PC-3 (cell line): ENCODE results near the gene FOXO3. TPM values are rescaled to one million over a fixed set of nuclear protein-coding genes. Genes with fewer than 3 reads are reported as not detected.
A peak's percentile ranks its signal among the peaks of the same experiment; 100 is the strongest.

ENCODE experiments used
- ATAC-seq: fragments of 200-7000 bp; cut with Tn5 transposase; 2 replicates; pipeline ENCODE4 v1.9.1; 2020; ENCODE audit warnings: mild to moderate bottlenecking, moderate library complexity
- BruUV-seq: library from RNA; stranded (reverse); fragments of 400-500 nt; replicated peaks from 2 replicates; lab custom pipeline; 2021; lab: Mats Ljungman, UMichigan
- CTCF ChIA-PET: fragments of 300-600 bp; sonication (Branson Sonifier 250); formaldehyde crosslinking; loops from one replicate; lab custom pipeline; 2022; ENCODE audit warnings: antibody characterized with exemption; lab: Charles Lee
- POLR2A ChIA-PET: fragments of 300-600 bp; sonication (Branson Sonifier 250); formaldehyde crosslinking; loops from one replicate; lab custom pipeline; 2022; ENCODE audit warnings: antibody characterized with exemption; ENCODE audit not compliant: unreplicated experiment; lab: Charles Lee
- DNase-seq: peaks from one replicate; pipeline ENCODE4 v3.0.0-alpha.2; 2015
- H2AFZ ChIP-seq: fragments of 300-600 bp; sonication (generic); 2 replicates; pipeline ENCODE4 v1.6.0; 2016; ENCODE audit warnings: antibody characterized with exemption, low read length
- H3F3A ChIP-seq: fragments of 300-600 bp; sonication (generic); one replicate; pipeline ENCODE4 v1.6.0; 2017; ENCODE audit warnings: antibody characterized with exemption, low read length, control low read depth, mild to moderate bottlenecking; ENCODE audit not compliant: unreplicated experiment
- H3K27ac ChIP-seq: fragments of 300-600 bp; sonication (generic); 2 replicates; pipeline ENCODE4 v1.5.1; 2016; ENCODE audit warnings: mild to moderate bottlenecking, low read length
- H3K27me3 ChIP-seq: fragments of 300-600 bp; sonication (generic); 2 replicates; pipeline ENCODE4 v1.6.1; 2016; ENCODE audit warnings: low read length, mixed read lengths
- H3K36me3 ChIP-seq: fragments of 300-600 bp; sonication (generic); 2 replicates; pipeline ENCODE4 v1.6.1; 2016; ENCODE audit warnings: low read depth, mixed run types, low read length, mixed read lengths
- H3K4me1 ChIP-seq: fragments of 300-600 bp; sonication (generic); 2 replicates; pipeline ENCODE4 v1.5.1; 2016; ENCODE audit warnings: low read length; ENCODE audit not compliant: insufficient read depth
- H3K4me2 ChIP-seq: fragments of 300-600 bp; sonication (generic); 2 replicates; pipeline ENCODE4 v1.6.0; 2016; ENCODE audit warnings: low read length
- H3K4me3 ChIP-seq: fragments of 300-600 bp; sonication (generic); 2 replicates; pipeline ENCODE4 v1.5.1; 2016; ENCODE audit warnings: mild to moderate bottlenecking, low read length, mixed read lengths
- H3K79me2 ChIP-seq: fragments of 300-600 bp; sonication (generic); 2 replicates; pipeline ENCODE4 v1.6.1; 2017; ENCODE audit warnings: low read length, mixed read lengths
- H3K9ac ChIP-seq: fragments of 300-600 bp; sonication (generic); 2 replicates; pipeline ENCODE4 v1.6.0; 2016; ENCODE audit warnings: mild to moderate bottlenecking, low read length
- H3K9me2 ChIP-seq: fragments of 300-600 bp; sonication (generic); replicated peaks from 2 replicates; pipeline ENCODE4 v1.6.1; 2016; ENCODE audit warnings: mixed run types, low read length, mixed read lengths
- H3K9me3 ChIP-seq: fragments of 300-600 bp; sonication (generic); 2 replicates; pipeline ENCODE4 v1.6.1; 2016; ENCODE audit warnings: low read length, mixed read lengths
- H4K20me1 ChIP-seq: fragments of 300-600 bp; sonication (generic); 2 replicates; pipeline ENCODE4 v1.6.1; 2016; ENCODE audit warnings: low read length, mixed read lengths
- EZH2 ChIP-seq: fragments of 300-600 bp; sonication (generic); IDR thresholded peaks from one replicate; pipeline ENCODE4 v1.6.1; 2017; ENCODE audit warnings: antibody characterized with exemption, mild to moderate bottlenecking, low read length; ENCODE audit not compliant: unreplicated experiment
- EZH2phosphoT487 ChIP-seq: fragments of 300-600 bp; sonication (generic); IDR thresholded peaks from 2 replicates; pipeline ENCODE4 v1.6.1; 2018; ENCODE audit warnings: mild to moderate bottlenecking, antibody characterized with exemption, low read length, borderline replicate concordance
- intact Hi-C: fragments of 100-400 bp; cut with micrococcal nuclease; formaldehyde crosslinking; loops from 2 replicates; pipeline ENCODE4 v1.9.0; 2023
- total RNA-seq: library from RNA; depleted of rRNA; stranded (reverse); fragments of >200 nt; gene quantifications from 2 replicates; pipeline ENCODE4 v1.2.3, GENCODE V29; 2014
- TF ChIP-seq, protein P1 (sequence below): fragments of 300-600 bp; sonication (generic); conservative IDR thresholded peaks from 2 replicates; pipeline ENCODE4 v1.5.1; 2017; ENCODE audit warnings: antibody characterized with exemption, low read depth, mild to moderate bottlenecking, low read length

Gene FOXO3
- total RNA-seq, 1 experiment from 2014 or later: 12.8 TPM

DNA sequence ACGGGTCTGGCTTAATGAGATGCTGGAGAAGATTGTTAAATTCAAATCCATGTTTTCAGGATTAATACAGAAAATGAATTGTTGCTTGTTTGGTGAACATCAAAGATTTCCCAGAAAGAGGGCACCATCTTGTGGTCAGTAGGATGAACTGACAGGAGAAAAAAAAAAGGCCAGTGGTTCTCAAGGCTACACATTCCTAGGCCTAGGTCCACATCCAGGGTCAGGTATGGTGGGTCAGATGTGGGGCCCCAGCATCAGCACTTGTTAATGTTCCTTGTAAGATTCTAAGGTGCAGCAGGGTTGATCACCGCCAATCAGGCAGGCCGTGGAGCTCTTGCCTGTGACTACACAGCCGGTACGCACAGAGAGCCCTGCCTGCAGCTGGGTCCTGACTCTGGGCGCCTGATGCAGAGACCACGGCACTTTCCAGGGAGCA lies 34.0 kb upstream of the FOXO3 start:
- H4K20me1 ChIP-seq: no peaks in the 10 kb centered on the region
- CTCF ChIA-PET: no interaction called here

GRCh38 chr6:108528878-108529277 lies 31.8 kb upstream of the FOXO3 start:
- no peaks in the 10 kb centered on the region for H3K9me2 ChIP-seq
- no peak overlapping the region for H3K4me3 ChIP-seq
- H3K27ac ChIP-seq: no peak overlapping the region
- ChIA-PET POLR2A (no interaction called here), CTCF (no interaction called here)
- ATAC-seq (no peak), DNase-seq (no peak)
- TF ChIP-seq EZH2phosphoT487: no peak
- TF ChIP-seq, protein P1, sequence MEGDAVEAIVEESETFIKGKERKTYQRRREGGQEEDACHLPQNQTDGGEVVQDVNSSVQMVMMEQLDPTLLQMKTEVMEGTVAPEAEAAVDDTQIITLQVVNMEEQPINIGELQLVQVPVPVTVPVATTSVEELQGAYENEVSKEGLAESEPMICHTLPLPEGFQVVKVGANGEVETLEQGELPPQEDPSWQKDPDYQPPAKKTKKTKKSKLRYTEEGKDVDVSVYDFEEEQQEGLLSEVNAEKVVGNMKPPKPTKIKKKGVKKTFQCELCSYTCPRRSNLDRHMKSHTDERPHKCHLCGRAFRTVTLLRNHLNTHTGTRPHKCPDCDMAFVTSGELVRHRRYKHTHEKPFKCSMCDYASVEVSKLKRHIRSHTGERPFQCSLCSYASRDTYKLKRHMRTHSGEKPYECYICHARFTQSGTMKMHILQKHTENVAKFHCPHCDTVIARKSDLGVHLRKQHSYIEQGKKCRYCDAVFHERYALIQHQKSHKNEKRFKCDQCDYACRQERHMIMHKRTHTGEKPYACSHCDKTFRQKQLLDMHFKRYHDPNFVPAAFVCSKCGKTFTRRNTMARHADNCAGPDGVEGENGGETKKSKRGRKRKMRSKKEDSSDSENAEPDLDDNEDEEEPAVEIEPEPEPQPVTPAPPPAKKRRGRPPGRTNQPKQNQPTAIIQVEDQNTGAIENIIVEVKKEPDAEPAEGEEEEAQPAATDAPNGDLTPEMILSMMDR: no peak
- TF ChIP-seq EZH2: no peak
- H3K9ac ChIP-seq: no peak overlapping the region
- H3K9me3 ChIP-seq: no peaks in the 10 kb centered on the region
- H3K4me2 ChIP-seq: no peak overlapping the region
- H3K27me3 ChIP-seq: no peaks in the 10 kb centered on the region
- intact Hi-C loops: loop anchor here (5.0 kb wide), 1 partner anchor 547 kb away; no protein-coding TSS in a partner anchor
- no peaks in the 10 kb centered on the region for H4K20me1 ChIP-seq
- no peaks in the 10 kb centered on the region for H3F3A ChIP-seq
- H3K36me3 ChIP-seq: no peaks in the 10 kb centered on the region
- no peaks in the 10 kb centered on the region for H3K79me2 ChIP-seq
- BruUV-seq: no TSS peak
- H3K4me1 ChIP-seq: no peaks in the 10 kb centered on the region
- H2AFZ ChIP-seq: no peak overlapping the region

More for the DNA sequence above, 34.0 kb upstream of the FOXO3 start:
- H3K27ac ChIP-seq: no peak overlapping the region
- H3K9me2 ChIP-seq: no peaks in the 10 kb centered on the region
- intact Hi-C loops: loop anchor here (2.0 to 5.0 kb wide), 2 partner anchors 414 to 544 kb away; no protein-coding TSS in a partner anchor
- no peaks in the 10 kb centered on the region for H3K36me3 ChIP-seq
- no peaks in the 10 kb centered on the region for H3K79me2 ChIP-seq
- ATAC-seq (no peak), DNase-seq (peak; percentile 58)
- no peak overlapping the region for H3K4me3 ChIP-seq
- H3K9ac ChIP-seq: no peak overlapping the region
- POLR2A ChIA-PET: interaction anchor here (0.6 kb wide), 1 partner anchor 303 kb away, joined by 6 read pairs; no protein-coding TSS in a partner anchor
- H3K9me3 ChIP-seq: no peaks in the 10 kb centered on the region
- TF ChIP-seq EZH2phosphoT487: no peak
- TF ChIP-seq, protein P1: peak; percentile 74
- no peaks in the 10 kb centered on the region for H3K4me1 ChIP-seq
- no peak overlapping the region for H3K4me2 ChIP-seq
- H3F3A ChIP-seq: no peaks in the 10 kb centered on the region
- H2AFZ ChIP-seq: no peak overlapping the region
- no TSS peak for BruUV-seq
- no peaks in the 10 kb centered on the region for H3K27me3 ChIP-seq

DNA sequence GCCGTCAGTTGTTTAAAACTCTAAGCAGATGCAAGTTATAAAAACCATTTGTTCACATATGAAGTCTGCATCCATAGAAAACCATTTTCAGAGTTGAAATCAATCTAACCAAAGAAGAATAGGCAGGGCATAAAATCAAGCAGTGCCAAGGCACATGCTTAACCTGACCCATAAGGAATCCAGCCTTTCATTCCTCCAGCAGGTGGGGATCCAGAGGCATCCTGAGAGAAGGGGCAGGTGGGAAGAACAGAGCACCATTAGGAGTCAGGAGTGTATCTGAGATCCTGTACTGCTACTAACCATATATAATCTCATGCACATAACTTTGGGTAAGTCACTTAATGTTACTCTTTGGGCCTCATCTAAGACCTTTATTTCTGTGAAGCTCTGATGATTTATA lies 29.4 kb upstream of the FOXO3 start:
- Histone ChIP-seq H2AFZ (no peak overlapping the region), H3K9me2 (no peaks in the 10 kb centered on the region), H3K9me3 (no peaks in the 10 kb centered on the region), H3F3A (no peaks in the 10 kb centered on the region), H4K20me1 (no peaks in the 10 kb centered on the region), H3K4me3 (no peak overlapping the region), H3K36me3 (no peaks in the 10 kb centered on the region), H3K4me1 (no peaks in the 10 kb centered on the region), H3K27ac (no peak overlapping the region), H3K27me3 (no peaks in the 10 kb centered on the region), H3K79me2 (no peaks in the 10 kb centered on the region), H3K4me2 (no peak overlapping the region), H3K9ac (no peak overlapping the region)
- DNase-seq (peak; percentile 21), ATAC-seq (no peak)
- CTCF ChIA-PET: no interaction called here
- BruUV-seq: no TSS peak
- POLR2A ChIA-PET: no interaction called here
- intact Hi-C loops: no loop called here
- TF ChIP-seq EZH2 (no peak), EZH2phosphoT487 (no peak)
- TF ChIP-seq, protein P1: no peak; the same call in 1 of the 2 replicates
